Naive thymus-derived CD4-positive, alpha-beta T cell (primary cell): ENCODE results near the gene LRRTM2. TPM values are rescaled to one million over a fixed set of nuclear protein-coding genes. Genes with fewer than 3 reads are reported as not detected.
"Not testable (repeated sequence)": the region's sequence is repeated elsewhere in the genome, so short reads cannot be mapped to it uniquely, and the experiment has no call there.

Source experiments
- ATAC-seq: fragments of 150-1000 bp; cut with Tn5 transposase; 2 replicates; pipeline ENCODE4 v1.10.0; 2021; ENCODE audit warnings: mild to moderate bottlenecking, moderate library complexity
- CTCF ChIA-PET: fragments of 350-600 bp; sonication (Branson Sonifier 250); formaldehyde crosslinking; loops from one replicate; lab custom pipeline; 2021; ENCODE audit warnings: antibody characterized with exemption; lab: Charles Lee
- POLR2A ChIA-PET: fragments of 350-600 bp; sonication (Branson Sonifier 250); formaldehyde crosslinking; loops from one replicate; lab custom pipeline; 2021; ENCODE audit warnings: antibody characterized with exemption, inconsistent platforms; lab: Charles Lee
- DNase-seq, 9 donors: peaks; one replicate each; pipeline versions ENCODE4 v3.0.0 to v3.0.0-alpha.2; 2020 to 2022; ENCODE audit warnings: mixed read lengths in 1 of 9
- H3K27ac ChIP-seq: one replicate; pipeline ENCODE4 v1.7.0; 2013; ENCODE audit warnings: mild to moderate bottlenecking, low read depth, low read length, moderate library complexity
- H3K27me3 ChIP-seq, 2 donors: one replicate each; pipeline ENCODE4 v1.7.0; 2013; ENCODE audit warnings: low read length in 2 of 2, mild to moderate bottlenecking in 2 of 2, moderate library complexity in 2 of 2; ENCODE audit not compliant: control insufficient read depth in 2 of 2, insufficient read depth in 2 of 2
- H3K36me3 ChIP-seq, 3 experiments: 1 replicate in 2 of 3; 2 replicates in 1 of 3; pipeline ENCODE4 v1.7.0; 2013; ENCODE audit warnings: low read length in 3 of 3, mild to moderate bottlenecking in 3 of 3, moderate library complexity in 1 of 3; ENCODE audit not compliant: insufficient read depth in 3 of 3, control insufficient read depth in 2 of 3
- H3K4me1 ChIP-seq, 2 donors: one replicate each; pipeline ENCODE4 v1.7.0; 2013; ENCODE audit warnings: low read length in 2 of 2, mild to moderate bottlenecking in 2 of 2, moderate library complexity in 1 of 2; ENCODE audit not compliant: control insufficient read depth in 2 of 2, insufficient read depth in 2 of 2
- H3K4me3 ChIP-seq: 2 replicates; pipeline ENCODE4 v1.7.0; 2013; ENCODE audit warnings: mild to moderate bottlenecking, low read length
- H3K9me3 ChIP-seq, 3 experiments: 1 replicate in 2 of 3; 2 replicates in 1 of 3; pipeline ENCODE4 v1.7.0; 2013; ENCODE audit warnings: low read length in 3 of 3; ENCODE audit not compliant: control insufficient read depth in 2 of 3
- H3K27ac Mint-ChIP-seq, 9 donors: one replicate each; pipeline ENCODE4 v1.8.0; 2020 to 2022; ENCODE audit warnings: mixed read lengths in 9 of 9, mild to moderate bottlenecking in 8 of 9, moderate library complexity in 5 of 9, inconsistent platforms in 2 of 9
- H3K27me3 Mint-ChIP-seq, 5 donors: one replicate each; pipeline ENCODE4 v1.8.0; 2021 to 2022; ENCODE audit warnings: mixed read lengths in 5 of 5, mild to moderate bottlenecking in 1 of 5
- H3K36me3 Mint-ChIP-seq, 5 donors: one replicate each; pipeline ENCODE4 v1.8.0; 2020 to 2022; ENCODE audit warnings: mixed read lengths in 5 of 5, mild to moderate bottlenecking in 3 of 5, inconsistent platforms in 1 of 5
- H3K4me1 Mint-ChIP-seq, 7 donors: one replicate each; pipeline ENCODE4 v1.8.0; 2020 to 2022; ENCODE audit warnings: mixed read lengths in 7 of 7, mild to moderate bottlenecking in 3 of 7, inconsistent platforms in 1 of 7
- H3K4me3 Mint-ChIP-seq, 10 donors: one replicate each; pipeline ENCODE4 v1.8.0; 2020 to 2022; ENCODE audit warnings: mild to moderate bottlenecking in 10 of 10, mixed read lengths in 10 of 10, moderate library complexity in 6 of 10, inconsistent platforms in 2 of 10
- H3K9me3 Mint-ChIP-seq, 11 donors: one replicate each; pipeline ENCODE4 v1.8.0; 2020 to 2022; ENCODE audit warnings: mixed read lengths in 11 of 11, mild to moderate bottlenecking in 4 of 11, inconsistent platforms in 1 of 11, moderate library complexity in 1 of 11
- intact Hi-C, 2 donors: fragments of 100-400 bp; cut with micrococcal nuclease; formaldehyde crosslinking; loops; one replicate each; pipeline ENCODE4 v1.15.1; 2023
- polyA plus RNA-seq, 2 donors: library from polyadenylated mRNA; unstranded; fragments of 300-500 nt; fragmentation: Illumina TruSeq; gene quantifications; one replicate each; pipeline ENCODE4 v1.2.3, GENCODE V29; 2021
- total RNA-seq, 6 experiments: library from RNA in 5 of 6; stranded (reverse) in 5 of 6; gene quantifications; 1 replicate in 5 of 6; 2 replicates in 1 of 6; pipeline ENCODE4 v1.2.3 and lab custom pipeline; 2021 to 2026

LRRTM2 gene, protein sequence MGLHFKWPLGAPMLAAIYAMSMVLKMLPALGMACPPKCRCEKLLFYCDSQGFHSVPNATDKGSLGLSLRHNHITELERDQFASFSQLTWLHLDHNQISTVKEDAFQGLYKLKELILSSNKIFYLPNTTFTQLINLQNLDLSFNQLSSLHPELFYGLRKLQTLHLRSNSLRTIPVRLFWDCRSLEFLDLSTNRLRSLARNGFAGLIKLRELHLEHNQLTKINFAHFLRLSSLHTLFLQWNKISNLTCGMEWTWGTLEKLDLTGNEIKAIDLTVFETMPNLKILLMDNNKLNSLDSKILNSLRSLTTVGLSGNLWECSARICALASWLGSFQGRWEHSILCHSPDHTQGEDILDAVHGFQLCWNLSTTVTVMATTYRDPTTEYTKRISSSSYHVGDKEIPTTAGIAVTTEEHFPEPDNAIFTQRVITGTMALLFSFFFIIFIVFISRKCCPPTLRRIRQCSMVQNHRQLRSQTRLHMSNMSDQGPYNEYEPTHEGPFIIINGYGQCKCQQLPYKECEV
- total RNA-seq (under 1 TPM in 3 of 5 experiments, not detected in 2; 0.07 to 0.22 (median 0.11) TPM), polyA plus RNA-seq (not detected), total RNA-seq (lab: John Stamatoyannopoulos, UW) (not detected)

- Histone ChIP-seq H3K27ac (no peak within 1 kb of the TSS), H3K27me3 (no peaks in the 10 kb centered on the region), H3K9me3 (no peaks in the 10 kb centered on the region), H3K4me3 (no peak within 1 kb of the TSS), H3K4me1 (peaks cover 0 to 12% of the 10 kb centered on the region in 2 donors), H3K36me3 (no peaks in the 10 kb centered on the region)
- POLR2A ChIA-PET: interaction anchor here (0.6 kb wide), 1 partner anchor 574 kb away, joined by 11 read pairs; no protein-coding TSS in a partner anchor
- CTCF ChIA-PET: no interaction called here
- peaks cover 0 to 7% (median 0%) of the 10 kb centered on the region in 5 donors for H3K36me3 Mint-ChIP-seq
- no peak for ATAC-seq
- H3K4me1 Mint-ChIP-seq: peaks cover 6 to 17% (median 12%) of the 10 kb centered on the region in 7 donors
- no peak for DNase-seq
- no peak within 1 kb of the TSS for H3K4me3 Mint-ChIP-seq
- peaks cover 0 to 4% (median 0%) of the 10 kb centered on the region in 11 donors for H3K9me3 Mint-ChIP-seq
- intact Hi-C loops: no loop called here
- H3K27me3 Mint-ChIP-seq: peaks cover 27 to 43% (median 36%) of the 10 kb centered on the region in 5 donors
- H3K27ac Mint-ChIP-seq: peak within 1 kb of the TSS in 1 of 9 donors; percentile 21
Observed at GRCh38 chr5:138874771-138875551, at the start of gene LRRTM2. LRRTM2 (minus strand) TSS chr5:138875335; CDS start chr5:138874911, 424 bp downstream.

DNA sequence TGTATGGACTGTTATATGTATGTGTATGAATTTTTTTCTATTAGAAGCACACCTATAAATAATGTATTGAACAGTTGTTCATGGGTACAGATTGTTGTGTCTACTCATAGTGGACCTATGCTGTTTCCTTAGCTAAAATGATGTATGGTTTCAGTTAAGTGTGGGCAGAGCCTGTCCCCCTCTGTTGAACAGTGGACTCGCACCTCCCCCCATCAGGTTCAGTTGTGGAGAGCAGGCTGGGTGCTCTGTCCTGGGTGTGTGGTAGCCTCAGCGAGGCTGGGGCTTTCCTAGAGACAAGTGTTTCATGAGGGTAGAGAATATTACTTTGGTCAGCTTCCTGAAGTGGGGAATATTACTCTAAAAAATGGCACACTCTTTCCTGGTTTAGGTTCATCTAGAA is 47.4 kb upstream of the LRRTM2 start:
- no peaks in the 10 kb centered on the region for H3K36me3 Mint-ChIP-seq
- no peak overlapping the region for H3K4me3 Mint-ChIP-seq
- no peaks in the 10 kb centered on the region for H3K36me3 ChIP-seq
- no peaks in the 10 kb centered on the region for H3K4me1 Mint-ChIP-seq
- H3K4me3 ChIP-seq: no peak overlapping the region
- ChIA-PET POLR2A (no interaction called here), CTCF (no interaction called here)
- no peak overlapping the region for H3K27ac ChIP-seq
- H3K4me1 ChIP-seq: no peaks in the 10 kb centered on the region
- H3K27me3 Mint-ChIP-seq: peaks cover 0 to 5% (median 0%) of the 10 kb centered on the region in 5 donors
- no peak for ATAC-seq
- no peaks in the 10 kb centered on the region for H3K9me3 ChIP-seq
- DNase-seq: no peak
- no peaks in the 10 kb centered on the region for H3K27me3 ChIP-seq
- H3K9me3 Mint-ChIP-seq: no peaks in the 10 kb centered on the region
- intact Hi-C loops: no loop called here
- peak overlapping the region in 1 of 9 donors; percentile 33 for H3K27ac Mint-ChIP-seq

DNA sequence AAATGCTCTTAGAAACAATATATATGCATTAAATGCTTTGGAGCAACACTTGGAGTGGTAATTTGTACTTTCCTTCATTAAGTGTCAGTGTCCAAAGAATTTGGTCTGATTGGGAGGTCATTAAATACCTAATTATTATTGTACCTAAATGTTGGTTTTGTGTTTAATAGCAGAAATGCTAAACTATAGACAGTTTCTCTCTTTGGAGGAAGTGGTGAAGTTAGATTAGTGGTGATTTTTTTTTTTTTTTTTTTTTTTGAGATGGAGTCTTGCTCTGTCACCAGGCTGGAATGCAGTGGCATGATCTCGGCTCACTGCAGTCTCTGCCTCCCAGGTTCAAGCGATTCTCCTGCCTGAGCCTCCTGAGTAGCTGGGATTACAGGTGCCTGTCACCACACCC is 46.2 kb upstream of the LRRTM2 start:
- H3K4me3 ChIP-seq, intact Hi-C loops, H3K36me3 ChIP-seq, H3K9me3 Mint-ChIP-seq, H3K27ac ChIP-seq, POLR2A ChIA-PET, H3K27me3 ChIP-seq, H3K4me1 Mint-ChIP-seq, DNase-seq, H3K27me3 Mint-ChIP-seq, H3K4me3 Mint-ChIP-seq, CTCF ChIA-PET, H3K4me1 ChIP-seq, H3K36me3 Mint-ChIP-seq, ATAC-seq, H3K27ac Mint-ChIP-seq, H3K9me3 ChIP-seq: not testable (repeated sequence)

DNA sequence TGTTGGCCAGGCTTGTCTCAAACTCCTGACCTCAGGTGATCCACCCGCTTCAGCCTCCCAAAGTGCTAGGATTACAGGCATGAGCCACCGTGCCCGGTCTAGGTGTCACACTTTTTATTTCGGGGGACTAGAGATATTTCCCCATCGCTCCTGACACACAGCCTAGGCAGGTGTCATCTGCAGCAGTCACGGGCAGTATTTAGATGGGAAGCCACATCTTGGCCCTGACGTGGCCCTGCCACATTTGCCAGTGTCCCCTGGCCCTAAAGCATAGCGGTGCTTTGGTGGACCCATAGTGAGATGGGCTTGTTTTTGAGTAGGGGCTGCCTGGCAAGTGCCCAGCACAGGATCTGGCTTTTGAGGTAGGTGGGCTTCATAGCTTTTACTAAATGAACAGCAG is 45.0 kb upstream of the LRRTM2 start:
- Mint-ChIP-seq H3K27ac (no peak overlapping the region), H3K9me3 (no peaks in the 10 kb centered on the region), H3K4me1 (no peaks in the 10 kb centered on the region), H3K27me3 (peaks cover 0 to 5% (median 0%) of the 10 kb centered on the region in 5 donors), H3K36me3 (peaks cover 0 to 4% (median 0%) of the 10 kb centered on the region in 5 donors), H3K4me3 (no peak overlapping the region)
- Histone ChIP-seq H3K4me1 (no peaks in the 10 kb centered on the region), H3K4me3 (no peak overlapping the region), H3K27me3 (no peaks in the 10 kb centered on the region), H3K27ac (no peak overlapping the region), H3K9me3 (no peaks in the 10 kb centered on the region), H3K36me3 (no peaks in the 10 kb centered on the region)
- POLR2A ChIA-PET: no interaction called here
- intact Hi-C loops: no loop called here
- DNase-seq: no peak
- ATAC-seq: no peak
- CTCF ChIA-PET: interaction anchor here (0.6 kb wide), 1 partner anchor 163 kb away, joined by 3 read pairs; no protein-coding TSS in a partner anchor

DNA sequence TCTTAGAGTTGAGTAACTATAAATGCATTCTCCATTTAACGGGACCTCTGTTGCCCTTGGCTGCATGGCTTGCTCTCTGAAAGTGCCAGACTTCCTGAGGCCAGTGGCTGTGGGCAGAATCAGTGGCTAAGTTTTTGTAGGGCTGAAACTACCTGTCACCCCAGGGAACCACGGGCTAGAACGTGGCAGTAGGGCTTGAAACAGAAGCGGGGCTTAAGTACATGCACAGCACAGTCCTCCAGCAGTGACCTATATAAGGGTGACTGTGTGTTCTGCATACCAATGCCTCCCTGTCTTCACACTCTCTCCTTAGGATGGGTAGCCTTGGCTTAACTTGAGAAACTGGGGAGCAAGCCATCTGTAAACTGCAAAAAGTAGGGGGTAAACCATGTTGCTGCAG is 43.6 kb upstream of the LRRTM2 start:
- Histone ChIP-seq H3K27me3 (no peaks in the 10 kb centered on the region), H3K27ac (no peak overlapping the region), H3K36me3 (no peaks in the 10 kb centered on the region), H3K9me3 (no peaks in the 10 kb centered on the region), H3K4me1 (no peaks in the 10 kb centered on the region), H3K4me3 (no peak overlapping the region)
- Mint-ChIP-seq H3K9me3 (no peaks in the 10 kb centered on the region), H3K27me3 (peaks cover 0 to 5% (median 0%) of the 10 kb centered on the region in 5 donors), H3K36me3 (peaks cover 0 to 4% (median 0%) of the 10 kb centered on the region in 5 donors), H3K4me3 (no peak overlapping the region), H3K27ac (no peak overlapping the region), H3K4me1 (no peaks in the 10 kb centered on the region)
- POLR2A ChIA-PET: no interaction called here
- intact Hi-C loops: no loop called here
- DNase-seq: no peak
- no peak for ATAC-seq
- CTCF ChIA-PET: no interaction called here

GRCh38 chr5:138914338-138914737 is 39.2 kb upstream of the LRRTM2 start:
- H3K36me3 ChIP-seq: no peaks in the 10 kb centered on the region
- H3K27me3 Mint-ChIP-seq: peaks cover 0 to 6% (median 0%) of the 10 kb centered on the region in 5 donors
- no peak overlapping the region for H3K27ac ChIP-seq
- no peak overlapping the region for H3K4me3 ChIP-seq
- no peak for ATAC-seq
- H3K4me3 Mint-ChIP-seq: no peak overlapping the region
- CTCF ChIA-PET: interaction anchor here (0.7 kb wide), 1 partner anchor 408 kb away, joined by 5 read pairs; no protein-coding TSS in a partner anchor
- H3K36me3 Mint-ChIP-seq: peaks cover 0 to 10% (median 0%) of the 10 kb centered on the region in 5 donors
- DNase-seq: no peak
- H3K9me3 Mint-ChIP-seq: no peaks in the 10 kb centered on the region
- no peaks in the 10 kb centered on the region for H3K27me3 ChIP-seq
- H3K27ac Mint-ChIP-seq: no peak overlapping the region
- H3K4me1 Mint-ChIP-seq: peaks cover 0 to 4% (median 0%) of the 10 kb centered on the region in 7 donors
- no peaks in the 10 kb centered on the region for H3K4me1 ChIP-seq
- no peaks in the 10 kb centered on the region for H3K9me3 ChIP-seq
- intact Hi-C loops: no loop called here
- POLR2A ChIA-PET: no interaction called here
